DMS153 (cell line): ENCODE results near the gene GJC2.

Source experiments
- DNase-seq: peaks from one replicate; lab custom pipeline; 2025; lab: John Stamatoyannopoulos, UW

Gene GJC2

DNA sequence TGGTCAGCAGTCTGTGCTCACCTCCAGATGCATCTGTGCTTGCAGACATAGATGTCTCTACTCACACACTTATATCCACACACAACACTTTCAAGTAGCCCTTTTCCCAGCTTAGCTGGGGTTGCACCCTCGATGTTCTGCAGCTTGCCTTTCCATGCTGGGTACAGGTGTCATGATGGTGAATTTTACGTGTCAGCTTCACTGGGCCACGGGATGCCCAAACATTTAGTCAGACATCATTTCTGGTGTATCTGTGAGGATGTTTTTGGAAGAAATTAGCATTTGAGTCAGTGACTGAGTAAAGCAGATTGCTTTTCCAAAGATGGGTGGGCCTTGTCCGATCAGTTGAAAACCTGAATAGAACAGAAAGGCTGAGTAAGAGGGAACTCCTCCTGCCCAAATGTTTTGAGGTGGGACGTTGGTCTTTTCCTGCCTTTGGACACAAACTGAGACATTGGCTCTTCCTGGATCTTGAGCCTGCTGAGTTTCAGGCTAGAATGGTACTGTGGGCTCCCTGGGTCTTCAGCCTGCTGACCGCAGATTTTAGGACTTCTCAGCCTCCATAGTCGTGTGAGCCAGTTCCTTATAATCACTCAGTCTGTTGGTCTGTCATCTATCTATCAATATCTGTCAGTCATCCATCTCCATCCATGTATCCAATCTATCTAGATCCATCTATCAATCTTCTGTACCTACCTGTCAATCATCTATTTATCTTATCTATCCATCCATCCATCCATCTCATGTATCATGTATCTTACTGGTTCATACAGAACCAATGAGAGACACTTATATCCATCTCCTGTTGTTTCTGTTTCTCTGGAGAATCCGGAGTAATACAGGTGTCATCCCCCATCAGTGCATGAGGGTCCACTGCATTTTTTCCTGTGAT is 45.4 kb downstream of the GJC2 start:
- DNase-seq, result no peak

DNA sequence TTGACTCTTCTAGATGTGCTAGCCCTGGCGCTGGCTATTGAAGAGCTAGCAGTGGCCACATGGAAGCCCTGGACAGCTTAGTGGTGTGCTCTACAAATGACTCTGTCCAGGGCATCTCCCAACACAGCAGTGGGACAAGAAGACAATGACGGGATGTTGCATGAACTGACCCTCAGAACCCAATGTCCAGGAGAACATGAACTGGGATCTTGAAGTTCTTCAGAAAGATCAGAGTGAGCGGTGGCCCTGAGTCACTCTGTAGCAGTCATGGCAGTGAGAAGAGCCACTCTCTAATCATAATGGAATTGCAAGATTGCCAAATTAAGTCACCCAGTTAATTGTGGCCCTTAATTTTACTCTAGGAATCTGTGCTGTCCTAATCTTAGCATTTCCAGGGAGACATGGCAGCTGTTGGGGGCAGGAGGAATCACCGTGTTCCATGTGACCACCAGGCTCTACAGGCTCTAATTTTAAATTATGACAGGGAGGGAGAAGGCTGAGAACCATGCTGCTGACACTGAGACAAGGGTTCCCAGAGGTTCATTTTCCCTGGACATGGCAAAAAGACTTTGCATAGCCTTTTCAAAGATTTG is 47.9 kb downstream of the GJC2 start:
- no peak for DNase-seq

DNA sequence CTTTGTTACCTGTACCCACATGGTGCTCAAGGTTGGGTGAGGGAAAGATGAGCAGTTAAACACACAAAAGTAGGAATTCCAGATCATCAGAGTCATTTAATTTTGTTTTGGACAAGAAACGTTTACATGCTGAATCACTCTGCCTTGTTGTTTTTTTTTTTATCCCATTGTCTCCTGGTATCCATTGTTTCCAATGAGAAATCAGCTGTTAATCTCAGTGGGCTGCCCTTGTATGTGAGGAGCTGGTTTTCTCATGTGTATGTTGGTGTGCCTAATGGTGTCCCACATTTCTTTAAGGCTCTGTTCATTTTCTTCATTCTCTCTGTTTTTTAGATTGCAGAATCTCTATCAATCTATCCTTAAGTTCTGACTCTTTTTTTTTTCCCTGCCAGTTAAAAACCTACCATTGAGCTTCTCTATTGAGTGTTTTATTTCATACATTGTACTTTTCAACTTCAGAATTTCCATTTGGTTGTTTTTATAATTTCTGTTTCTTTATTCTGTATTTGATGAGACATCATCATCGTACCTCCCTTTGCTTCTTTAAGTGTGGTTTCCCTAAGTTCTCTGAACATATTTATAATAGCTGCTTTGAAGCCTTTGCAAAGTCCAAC is 49.4 kb downstream of the GJC2 start:
- DNase-seq, result no peak

DNA sequence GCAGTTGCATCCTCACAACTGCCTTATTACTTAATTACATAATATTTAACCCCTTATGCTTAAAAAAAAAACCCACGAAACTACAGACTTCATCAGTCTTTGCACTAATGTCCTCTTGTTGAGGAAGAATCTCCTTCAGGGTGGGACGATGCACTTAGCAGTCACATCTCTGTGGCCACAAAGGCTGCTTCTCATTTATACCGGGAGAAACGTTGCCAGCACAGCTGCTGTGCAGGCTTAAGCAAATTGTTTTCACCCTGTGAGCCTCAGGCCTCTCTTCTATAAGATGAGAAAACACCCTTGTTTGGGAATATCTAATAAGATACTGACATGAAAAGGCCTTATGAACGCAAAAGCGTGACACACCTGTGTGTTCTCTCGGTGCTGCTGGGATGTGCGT is 55.2 kb downstream of the GJC2 start:
- no peak for DNase-seq

DNA sequence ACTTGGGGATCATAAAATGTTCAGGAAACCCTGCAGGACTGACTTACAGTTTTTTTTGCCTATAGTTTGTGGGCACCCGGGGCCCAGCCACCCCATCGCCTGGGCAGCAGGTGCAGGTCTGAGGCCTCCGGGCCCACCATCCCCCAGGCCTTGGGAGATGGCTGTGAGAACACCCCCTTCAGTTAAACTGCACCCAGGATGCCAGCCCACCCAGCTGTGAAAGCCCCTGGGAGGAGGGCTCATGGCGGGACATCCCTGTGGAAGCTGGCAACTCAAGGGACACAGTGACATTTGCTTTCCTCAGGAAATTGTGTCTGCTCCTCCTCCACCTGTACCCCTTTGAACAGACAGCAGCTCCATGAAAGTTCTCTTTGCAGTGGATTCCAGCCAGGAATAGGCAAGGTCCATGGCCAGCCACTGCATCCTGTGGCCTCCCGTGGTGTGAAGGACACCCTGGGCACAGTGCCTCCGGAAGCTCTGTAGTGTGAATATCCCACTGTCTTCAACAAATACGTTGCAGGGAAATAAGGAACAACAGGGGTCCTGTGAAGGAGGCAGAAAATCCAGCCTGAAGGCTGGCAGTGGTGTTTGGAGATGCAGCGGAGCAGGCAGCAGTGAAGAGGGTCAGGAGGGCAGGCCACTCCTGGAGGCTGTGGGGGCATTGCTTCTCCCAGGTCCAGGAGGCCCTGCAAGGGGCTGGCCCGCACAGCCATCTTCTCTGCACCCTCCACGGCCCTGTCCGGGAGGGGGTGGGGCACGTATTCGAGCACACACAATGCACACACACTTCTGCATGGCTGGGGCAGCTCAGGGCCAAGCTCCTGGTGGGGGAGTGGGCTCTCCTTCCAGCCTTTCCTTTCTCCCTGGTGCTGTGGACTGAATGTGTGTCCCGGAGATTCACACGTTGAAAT is 56.1 kb downstream of the GJC2 start:
- DNase-seq, result no peak

DNA sequence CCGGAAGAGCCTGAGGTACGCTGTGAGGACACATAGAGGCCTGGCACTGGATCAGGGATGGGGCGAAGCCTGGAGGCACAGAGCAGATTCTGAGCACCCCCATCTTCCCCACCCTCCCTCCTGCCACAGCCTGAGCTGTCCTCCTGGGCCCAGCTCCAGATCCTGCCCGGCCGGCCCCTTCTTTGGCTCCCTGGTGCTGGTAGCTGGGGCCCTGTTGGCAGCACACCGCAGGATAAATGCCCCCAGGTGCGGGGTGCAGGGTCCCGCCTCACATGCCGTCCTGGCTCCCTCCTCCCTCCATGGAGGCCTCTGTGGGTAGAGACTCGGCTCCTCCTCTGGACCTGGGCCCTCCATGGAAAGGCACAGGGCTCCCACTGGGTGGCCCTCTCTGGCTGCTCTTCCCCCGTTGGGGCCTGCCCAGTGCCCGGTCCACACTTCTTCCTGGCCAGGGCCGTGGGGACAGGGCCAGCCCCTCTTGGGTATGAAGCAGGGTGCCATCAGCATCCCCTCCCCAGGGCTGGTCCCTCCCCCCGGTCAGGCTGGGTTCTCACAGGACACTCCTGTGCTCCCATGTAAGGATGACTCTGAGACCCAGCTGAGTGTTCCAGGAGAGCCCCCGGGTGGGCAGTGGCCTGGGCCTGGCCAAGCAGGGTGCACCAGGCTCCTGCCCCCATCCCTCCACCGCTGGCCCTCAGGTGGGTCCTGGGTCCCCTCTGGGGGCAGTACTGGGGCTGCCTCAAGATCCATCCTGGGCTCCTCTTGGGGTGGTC is 57.0 kb downstream of the GJC2 start:
- no peak for DNase-seq

DNA sequence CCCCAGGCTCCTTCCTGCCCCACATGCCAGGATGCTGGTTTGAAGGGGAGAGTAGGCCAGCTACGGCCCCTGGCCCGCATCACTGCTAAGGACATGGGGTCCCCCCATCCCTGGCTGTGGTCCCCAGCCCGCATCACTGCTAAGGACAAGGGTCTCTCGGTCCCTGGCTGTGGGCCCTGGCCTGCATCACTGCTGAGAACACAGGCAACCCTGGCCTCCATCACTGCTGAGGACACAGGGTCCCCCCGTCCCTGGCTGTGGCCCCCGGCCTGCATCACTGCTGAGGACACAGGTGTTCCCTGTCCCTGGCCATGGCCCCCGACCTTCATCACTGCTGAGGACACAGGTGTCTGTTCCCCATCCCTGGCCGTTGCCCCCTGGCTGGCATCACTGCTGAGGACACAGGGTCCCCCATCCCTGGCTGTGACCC is 57.7 kb downstream of the GJC2 start:
- no peak for DNase-seq

DNA sequence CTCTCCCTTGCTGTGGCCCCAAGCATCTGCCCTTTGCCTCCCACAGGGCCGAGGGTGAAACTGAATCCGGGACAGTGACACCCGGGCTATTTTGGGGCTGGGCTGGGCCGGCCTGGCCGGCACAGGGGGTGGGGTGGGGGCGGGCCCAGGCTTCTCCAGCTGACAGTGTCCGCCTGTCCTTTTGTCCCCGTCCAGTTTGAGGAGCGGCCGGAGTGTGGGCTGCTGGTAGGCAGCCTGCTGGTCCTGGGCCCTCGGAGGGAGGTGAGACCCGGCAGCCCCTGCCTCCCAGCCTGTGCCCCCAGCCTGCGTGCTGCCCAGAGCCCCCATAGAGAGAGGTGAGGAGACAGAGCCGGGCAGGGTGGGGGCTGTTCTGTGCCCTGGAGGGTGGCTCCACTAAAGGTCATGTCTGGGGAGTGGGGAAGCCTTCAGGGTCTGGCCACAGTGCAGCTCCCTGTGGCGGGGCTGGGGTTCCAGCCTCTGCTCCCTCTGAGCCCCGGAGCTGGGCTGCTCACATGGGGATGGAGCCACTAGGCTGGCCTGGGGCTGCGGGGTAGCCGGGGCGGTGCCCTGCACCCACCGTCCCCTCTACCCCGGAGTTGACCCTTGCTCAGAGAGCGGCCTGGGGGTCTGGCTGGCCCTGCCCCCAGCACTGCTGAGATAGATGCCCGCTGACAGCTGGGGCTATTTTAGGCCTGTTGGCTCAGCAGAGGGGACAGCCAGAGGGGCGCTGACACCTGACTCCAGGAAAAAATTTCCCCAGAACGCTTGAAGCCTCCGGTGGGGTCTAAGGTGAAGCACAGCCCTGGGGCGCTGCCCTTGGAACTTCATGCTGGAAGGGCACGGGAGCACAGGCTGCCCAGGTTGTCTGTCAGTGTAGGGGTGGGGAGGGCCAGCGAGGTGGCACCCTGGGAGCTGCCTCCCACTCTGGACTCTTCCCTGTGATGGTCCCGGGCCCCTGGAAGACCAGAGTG is 58.4 kb downstream of the GJC2 start, which contains the start of gene OBSCN:
TSS of gene OBSCN (plus strand) at position 194 of the 971 bp plus-strand sequence. CDS start 3,740 bp downstream, outside the sequence.
- DNase-seq, result no peak

DNA sequence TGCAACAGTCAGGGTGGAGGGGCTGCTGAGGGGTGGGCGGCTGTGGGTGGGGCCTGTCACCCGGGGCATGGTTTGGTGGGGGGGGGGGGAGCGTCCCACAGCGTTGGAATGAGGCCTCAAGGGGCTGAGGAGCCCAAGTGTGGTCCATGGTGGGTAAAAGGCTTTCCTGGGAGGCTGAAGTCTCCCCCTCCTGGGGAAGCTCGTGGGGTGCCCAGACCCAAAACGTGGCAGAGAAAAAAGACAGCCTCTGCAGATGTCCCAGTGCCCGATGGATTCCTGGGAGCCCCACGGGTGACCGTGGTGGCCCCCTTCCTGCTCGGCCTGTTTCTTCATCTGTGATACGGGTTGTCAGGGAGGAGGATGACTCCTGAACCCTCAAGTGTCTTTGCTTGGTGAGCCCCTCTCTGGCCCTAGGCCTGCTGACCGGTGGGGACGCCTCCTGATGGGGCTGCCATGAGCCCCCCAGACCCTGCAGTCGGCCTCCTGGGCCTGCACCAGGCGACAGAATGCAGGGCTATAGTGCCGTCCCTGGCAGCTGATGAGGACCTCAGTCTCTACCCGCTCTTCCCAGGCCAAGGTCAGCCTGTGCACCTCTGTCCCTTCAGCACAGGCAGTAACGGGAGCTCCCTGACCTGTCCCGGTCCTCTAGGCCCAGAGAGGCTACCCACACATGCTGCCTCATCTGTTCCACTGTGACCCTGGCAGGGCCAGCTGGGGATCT is 59.3 kb downstream of the GJC2 start:
- no peak for DNase-seq
